Fibroblast of lung (primary cell): ENCODE measurements around the gene ARHGEF3. TPM values are rescaled to one million over a fixed set of nuclear protein-coding genes. Genes with fewer than 3 reads are reported as not detected.

ENCODE experiments used
- DNase-seq, 2 donors: peaks; one replicate each; pipeline versions ENCODE4 v3.0.0 to v3.0.0-alpha.2; 2010; ENCODE audit warnings: low read depth in 2 of 2
- H2AFZ ChIP-seq: 2 replicates; pipeline ENCODE4 v1.5.1; 2012; ENCODE audit warnings: low read length, control low read depth, inconsistent platforms
- H3K27ac ChIP-seq: 2 replicates; pipeline ENCODE4 v1.5.1; 2011; ENCODE audit warnings: low read length, control low read depth; ENCODE audit not compliant: insufficient read depth
- H3K27me3 ChIP-seq: 2 replicates; pipeline ENCODE4 v1.5.1; 2011; ENCODE audit warnings: mild to moderate bottlenecking, low read length; ENCODE audit not compliant: control insufficient read depth, insufficient read depth
- H3K36me3 ChIP-seq: 2 replicates; pipeline ENCODE4 v1.5.1; 2011; ENCODE audit warnings: low read length; ENCODE audit not compliant: control insufficient read depth, insufficient read depth
- H3K4me1 ChIP-seq: 2 replicates; pipeline ENCODE4 v1.5.1; 2011; ENCODE audit warnings: low read length; ENCODE audit not compliant: control insufficient read depth, insufficient read depth; ENCODE audit errors: extremely low read depth
- H3K4me2 ChIP-seq: 2 replicates; pipeline ENCODE4 v1.5.1; 2011; ENCODE audit warnings: low read length, control low read depth; ENCODE audit not compliant: insufficient read depth; ENCODE audit errors: extremely low read depth
- H3K4me3 ChIP-seq, 4 experiments: fragments of 200-600 bp in 1 of 4; sonication (generic) in 1 of 4; replicated peaks in 1 of 4; 2 replicates each; pipeline ENCODE4 v1.5.1; 2011 to 2016; ENCODE audit warnings: low read length in 4 of 4, low read depth in 3 of 4, mild to moderate bottlenecking in 3 of 4, control low read depth in 2 of 4, inconsistent platforms in 1 of 4, mixed read lengths in 1 of 4; ENCODE audit not compliant: insufficient read depth in 1 of 4; ENCODE audit errors: control extremely low read depth in 1 of 4
- H3K79me2 ChIP-seq: 2 replicates; pipeline ENCODE4 v1.5.1; 2012; ENCODE audit warnings: mild to moderate bottlenecking, low read length, inconsistent platforms; ENCODE audit not compliant: control insufficient read depth, insufficient read depth
- H3K9ac ChIP-seq: 2 replicates; pipeline ENCODE4 v1.5.1; 2011; ENCODE audit warnings: mild to moderate bottlenecking, low read length, control low read depth; ENCODE audit not compliant: insufficient read depth
- H3K9me3 ChIP-seq: 2 replicates; pipeline ENCODE4 v1.5.1; 2012; ENCODE audit warnings: low read depth, low read length; ENCODE audit not compliant: control insufficient read depth, insufficient read depth
- H4K20me1 ChIP-seq: 2 replicates; pipeline ENCODE4 v1.5.1; 2011; ENCODE audit warnings: low read length; ENCODE audit not compliant: control insufficient read depth, insufficient read depth; ENCODE audit errors: extremely low read depth
- EZH2 ChIP-seq: IDR thresholded peaks from 2 replicates; pipeline ENCODE4 v1.5.1; 2012; ENCODE audit warnings: low read length, control low read depth, mild to moderate bottlenecking; ENCODE audit errors: missing control alignments
- polyA plus RNA-seq, 2 donors: library from polyadenylated mRNA; depleted of rRNA in 1 of 2; stranded (reverse) in 1 of 2; unstranded in 1 of 2; fragments of >200 nt; gene quantifications; 2 replicates each; pipeline ENCODE4 v1.2.1, GENCODE V29; 2011 to 2012; ENCODE audit warnings: missing spikeins in 1 of 2
- total RNA-seq: library from RNA; depleted of rRNA; stranded (reverse); fragments of >200 nt; gene quantifications from 2 replicates; pipeline ENCODE4 v1.2.1, GENCODE V29; 2014
- TF ChIP-seq, protein P1 (sequence below), 2 donors: IDR thresholded peaks in 1 of 2; conservative IDR thresholded peaks in 1 of 2; 1 replicate in 1 of 2; 2 replicates in 1 of 2; pipeline ENCODE4 v1.5.1; 2011 to 2012; ENCODE audit warnings: low read length in 2 of 2, control low read depth in 1 of 2, inconsistent platforms in 1 of 2, low read depth in 1 of 2, mild to moderate bottlenecking in 1 of 2

Gene ARHGEF3
- total and polyA plus RNA-seq, 2 donors (not counting 1 experiment from before 2014, with no cell fraction given): 2.6 to 16.7 TPM

DNA sequence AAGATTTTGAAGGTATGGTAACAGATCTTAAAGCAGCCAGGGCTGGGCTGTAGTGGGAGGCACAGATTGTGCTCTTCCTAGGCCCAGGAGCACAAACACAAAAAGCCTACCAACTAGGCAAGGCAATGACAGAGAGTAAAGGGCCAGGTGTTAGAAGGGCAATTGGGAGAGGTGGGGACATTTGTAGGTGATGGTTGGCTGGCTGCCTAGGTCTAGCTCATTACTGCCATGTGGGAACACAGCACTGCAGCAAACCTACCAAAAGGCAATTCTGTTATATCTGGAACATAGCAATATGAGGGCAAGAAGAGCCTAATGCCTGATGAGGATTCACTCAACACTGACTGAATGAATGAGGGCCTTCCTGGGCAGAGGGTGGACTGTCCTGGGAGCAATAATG, 30.4 kb downstream of the ARHGEF3 start:
- H3K4me1 ChIP-seq: no peaks in the 10 kb centered on the region
- no peak overlapping the region for H3K4me2 ChIP-seq
- H4K20me1 ChIP-seq: no peaks in the 10 kb centered on the region
- no peak overlapping the region for H3K27ac ChIP-seq
- H3K36me3 ChIP-seq: no peaks in the 10 kb centered on the region
- no peak overlapping the region for H2AFZ ChIP-seq
- H3K79me2 ChIP-seq: no peaks in the 10 kb centered on the region
- DNase-seq: no peak
- no peak overlapping the region for H3K4me3 ChIP-seq
- TF ChIP-seq, protein P1, sequence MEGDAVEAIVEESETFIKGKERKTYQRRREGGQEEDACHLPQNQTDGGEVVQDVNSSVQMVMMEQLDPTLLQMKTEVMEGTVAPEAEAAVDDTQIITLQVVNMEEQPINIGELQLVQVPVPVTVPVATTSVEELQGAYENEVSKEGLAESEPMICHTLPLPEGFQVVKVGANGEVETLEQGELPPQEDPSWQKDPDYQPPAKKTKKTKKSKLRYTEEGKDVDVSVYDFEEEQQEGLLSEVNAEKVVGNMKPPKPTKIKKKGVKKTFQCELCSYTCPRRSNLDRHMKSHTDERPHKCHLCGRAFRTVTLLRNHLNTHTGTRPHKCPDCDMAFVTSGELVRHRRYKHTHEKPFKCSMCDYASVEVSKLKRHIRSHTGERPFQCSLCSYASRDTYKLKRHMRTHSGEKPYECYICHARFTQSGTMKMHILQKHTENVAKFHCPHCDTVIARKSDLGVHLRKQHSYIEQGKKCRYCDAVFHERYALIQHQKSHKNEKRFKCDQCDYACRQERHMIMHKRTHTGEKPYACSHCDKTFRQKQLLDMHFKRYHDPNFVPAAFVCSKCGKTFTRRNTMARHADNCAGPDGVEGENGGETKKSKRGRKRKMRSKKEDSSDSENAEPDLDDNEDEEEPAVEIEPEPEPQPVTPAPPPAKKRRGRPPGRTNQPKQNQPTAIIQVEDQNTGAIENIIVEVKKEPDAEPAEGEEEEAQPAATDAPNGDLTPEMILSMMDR (conservative IDR thresholded peaks at IDR 0.05 in 1 of 2, IDR thresholded peaks at IDR 0.05 in 1 of 2; ENCODE audit: low read depth in 1 of 2, low read length in 2 of 2): no peak
- no peak for TF ChIP-seq EZH2
- H3K9me3 ChIP-seq: no peaks in the 10 kb centered on the region
- H3K9ac ChIP-seq: no peak overlapping the region
- no peaks in the 10 kb centered on the region for H3K27me3 ChIP-seq

DNA sequence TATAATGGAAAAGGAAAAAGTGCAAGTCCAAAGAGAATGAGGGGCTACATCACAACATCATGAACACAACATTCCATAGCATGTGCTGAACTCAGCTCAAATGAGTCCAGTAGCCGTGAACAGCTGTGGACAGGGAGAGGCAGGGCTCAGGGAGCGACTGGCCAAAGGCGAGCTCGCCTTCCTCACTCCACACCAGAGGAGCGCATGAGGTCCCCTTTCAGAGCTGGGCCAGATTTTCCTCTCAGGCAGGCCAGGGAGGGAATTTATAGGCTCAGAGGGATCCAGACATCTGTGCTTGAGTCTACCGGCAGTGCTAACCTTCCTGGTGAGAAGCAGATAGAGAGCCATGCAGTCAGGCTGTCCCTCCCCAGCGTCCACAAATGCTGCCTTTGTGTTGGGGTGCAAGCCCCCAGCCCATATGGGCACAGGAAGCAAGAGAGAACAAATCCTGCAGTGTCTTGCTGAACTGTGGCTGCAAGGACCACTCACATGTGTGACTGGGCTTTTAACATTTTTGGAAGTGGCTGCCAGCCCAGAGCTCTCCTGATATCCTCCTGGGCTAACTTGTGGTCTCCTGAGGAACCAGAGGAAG, 32.5 kb downstream of the ARHGEF3 start:
- no peak for DNase-seq
- H3K4me3 ChIP-seq: no peak overlapping the region
- no peaks in the 10 kb centered on the region for H3K27me3 ChIP-seq
- H3K9me3 ChIP-seq: no peaks in the 10 kb centered on the region
- no peak overlapping the region for H3K9ac ChIP-seq
- H3K4me1 ChIP-seq: no peaks in the 10 kb centered on the region
- H3K27ac ChIP-seq: no peak overlapping the region
- no peaks in the 10 kb centered on the region for H3K79me2 ChIP-seq
- no peak overlapping the region for H3K4me2 ChIP-seq
- H3K36me3 ChIP-seq: no peaks in the 10 kb centered on the region
- H2AFZ ChIP-seq: no peak overlapping the region
- TF ChIP-seq EZH2: no peak
- TF ChIP-seq, protein P1 (conservative IDR thresholded peaks at IDR 0.05 in 1 of 2, IDR thresholded peaks at IDR 0.05 in 1 of 2; ENCODE audit: low read depth in 1 of 2, low read length in 2 of 2): no peak
- H4K20me1 ChIP-seq: no peaks in the 10 kb centered on the region

DNA sequence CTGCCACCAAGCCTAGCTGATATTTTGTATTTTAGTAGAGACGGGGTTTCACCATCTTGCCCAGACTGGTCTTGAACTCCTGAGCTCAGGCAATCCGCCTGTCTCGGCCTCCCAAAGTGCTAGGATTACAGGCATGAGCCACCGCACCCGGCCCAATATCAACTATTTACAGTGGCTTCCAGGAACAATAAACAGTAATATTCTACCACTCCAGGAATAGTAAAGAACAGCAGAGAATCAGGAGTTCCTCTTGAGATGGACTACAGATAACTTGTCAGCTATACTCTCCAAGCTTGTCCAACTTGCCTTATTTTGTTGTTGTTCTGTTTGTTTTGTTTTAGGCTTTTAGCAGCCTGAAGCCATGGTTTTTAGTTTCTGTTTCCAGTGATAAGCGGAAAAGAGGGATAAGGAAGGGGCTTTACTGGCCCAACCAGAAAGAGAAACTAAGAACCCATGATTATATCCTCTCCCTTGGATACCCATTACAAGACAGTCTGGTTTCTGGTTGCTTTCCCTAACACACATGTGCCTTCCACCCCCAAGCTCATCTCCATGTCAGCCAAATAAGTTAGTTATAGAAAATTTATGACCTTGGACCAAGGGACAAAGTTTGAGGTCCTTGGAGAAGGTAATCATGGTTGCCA, 36.7 kb downstream of the ARHGEF3 start:
- H3K79me2 ChIP-seq: no peaks in the 10 kb centered on the region
- TF ChIP-seq, protein P1 (conservative IDR thresholded peaks at IDR 0.05 in 1 of 2, IDR thresholded peaks at IDR 0.05 in 1 of 2; ENCODE audit: low read depth in 1 of 2, low read length in 2 of 2): no peak
- TF ChIP-seq EZH2: no peak
- no peak overlapping the region for H3K27ac ChIP-seq
- no peaks in the 10 kb centered on the region for H3K9me3 ChIP-seq
- H3K9ac ChIP-seq: no peak overlapping the region
- no peak overlapping the region for H3K4me3 ChIP-seq
- H3K27me3 ChIP-seq: no peaks in the 10 kb centered on the region
- H3K36me3 ChIP-seq: no peaks in the 10 kb centered on the region
- DNase-seq: no peak
- no peaks in the 10 kb centered on the region for H4K20me1 ChIP-seq
- H2AFZ ChIP-seq: no peak overlapping the region
- no peaks in the 10 kb centered on the region for H3K4me1 ChIP-seq
- H3K4me2 ChIP-seq: no peak overlapping the region
